ENCODE data around the gene FDXR. TPM values are rescaled to one million over a fixed set of nuclear protein-coding genes. Genes with fewer than 3 reads are reported as not detected.

Gene FDXR
- total RNA-seq, 4 donors from 2014 or later: 1.1 to 8.3 (median 6.0) TPM

DNA sequence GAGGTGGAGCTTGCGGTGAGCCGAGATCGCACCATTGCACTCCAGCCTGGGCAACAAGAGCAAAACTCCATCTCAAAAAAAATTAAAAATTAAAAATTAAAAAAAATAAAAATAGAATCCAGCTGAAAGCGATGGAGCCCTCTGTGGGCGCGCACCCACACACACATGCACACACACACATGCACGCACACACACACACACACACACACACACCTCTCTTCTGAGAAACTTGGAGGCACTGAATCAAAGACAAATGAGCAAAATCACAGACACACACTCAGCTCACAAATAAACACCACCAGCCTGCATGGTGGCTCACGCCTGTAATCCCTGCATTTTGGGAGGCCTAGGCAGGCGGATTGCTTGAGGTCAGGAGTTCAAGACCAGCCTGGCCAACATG, 30.2 kb upstream of the FDXR start:
- TF ChIP-seq CTCF (IDR thresholded peaks at IDR 0.05; ENCODE audit: low read depth): no peak

GRCh38 chr17:74901353-74902135, 28.8 kb upstream of the FDXR start:
- no peak for TF ChIP-seq CTCF (IDR thresholded peaks at IDR 0.05; ENCODE audit: low read depth)

DNA sequence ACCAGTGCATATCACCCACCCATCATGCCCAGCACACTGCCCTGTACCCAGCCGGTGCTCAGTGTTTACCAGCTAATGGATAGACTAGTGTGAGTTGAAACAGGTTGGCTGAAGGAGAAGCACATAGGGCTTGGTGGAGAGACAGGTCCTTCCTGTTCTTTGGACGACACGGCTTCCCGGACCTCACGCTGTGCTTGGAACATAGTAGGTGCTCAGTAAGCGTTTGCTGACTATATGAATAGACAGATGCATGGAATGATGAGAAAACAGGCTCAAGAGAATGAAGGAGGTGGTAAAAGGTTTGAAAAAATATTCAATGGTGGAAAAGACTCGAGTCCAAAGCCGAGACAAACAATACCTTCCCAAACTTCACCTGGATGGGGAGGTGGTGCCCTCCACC, 27.4 kb upstream of the FDXR start:
- no peak for TF ChIP-seq CTCF (IDR thresholded peaks at IDR 0.05; ENCODE audit: low read depth)

DNA sequence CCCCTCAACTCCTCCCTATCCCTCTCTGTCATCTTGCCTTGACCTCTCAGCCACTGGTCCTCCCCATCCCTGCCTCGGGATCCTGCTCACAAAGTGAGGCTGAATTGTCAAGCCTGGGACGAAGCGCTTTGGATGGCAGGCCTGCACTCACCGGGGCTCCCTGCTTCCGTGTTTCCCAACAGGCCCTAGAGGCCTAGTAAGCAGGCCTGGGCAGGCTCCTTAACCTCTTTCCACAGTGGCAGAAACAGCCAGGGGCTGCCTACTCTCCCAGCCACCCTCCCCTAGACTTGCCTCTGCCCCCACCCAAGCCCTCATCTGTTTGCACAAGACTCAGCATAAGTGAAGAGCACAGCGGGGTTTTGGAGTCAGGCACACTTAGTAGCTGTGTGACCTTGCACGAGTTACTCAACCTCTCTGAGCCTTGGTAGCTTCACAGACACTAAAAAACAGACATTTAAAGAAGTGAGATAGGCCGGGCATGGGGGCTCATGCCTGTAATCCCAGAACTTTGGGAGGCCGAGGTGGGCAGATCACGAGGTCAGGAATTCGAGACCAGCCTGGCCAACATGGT, 25.7 kb upstream of the FDXR start:
- TF ChIP-seq CTCF (IDR thresholded peaks at IDR 0.05; ENCODE audit: low read depth): no peak

DNA sequence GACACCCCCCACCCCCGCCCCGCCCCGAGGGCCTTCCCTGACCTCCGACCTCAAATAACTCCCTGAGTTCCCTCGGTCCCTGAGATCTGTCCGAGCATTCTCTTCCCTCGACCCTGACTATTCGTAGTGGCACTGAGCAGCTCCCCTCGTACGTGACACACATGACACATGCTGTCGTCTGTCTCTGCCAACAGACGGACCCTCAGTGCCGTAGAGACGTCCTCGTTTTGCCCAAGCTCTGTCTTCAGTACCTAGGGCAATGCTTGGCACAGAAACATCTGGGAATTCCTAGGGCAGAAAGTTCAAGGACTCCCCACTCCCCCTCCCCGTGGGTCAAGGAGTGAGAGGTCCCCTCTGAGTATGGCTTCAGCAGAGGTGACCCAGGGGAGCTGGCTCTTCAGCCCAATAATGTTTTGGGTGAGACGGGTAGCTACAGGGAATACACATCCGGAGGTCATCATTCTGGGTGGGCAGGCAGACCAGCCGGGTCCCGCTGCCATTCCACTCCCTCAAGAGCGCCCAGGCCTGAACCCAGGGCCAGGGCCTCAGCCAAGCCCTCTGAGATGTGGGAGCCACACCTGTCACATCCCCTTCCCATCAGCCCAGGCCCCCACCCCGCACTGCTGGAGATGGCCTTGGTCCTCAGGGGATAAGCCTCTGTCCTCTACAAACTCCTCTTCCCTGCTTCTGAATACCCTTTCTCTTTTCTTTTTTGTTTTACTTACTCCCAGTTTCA, 21.3 kb upstream of the FDXR start:
- no peak for TF ChIP-seq CTCF (IDR thresholded peaks at IDR 0.05; ENCODE audit: low read depth)

DNA sequence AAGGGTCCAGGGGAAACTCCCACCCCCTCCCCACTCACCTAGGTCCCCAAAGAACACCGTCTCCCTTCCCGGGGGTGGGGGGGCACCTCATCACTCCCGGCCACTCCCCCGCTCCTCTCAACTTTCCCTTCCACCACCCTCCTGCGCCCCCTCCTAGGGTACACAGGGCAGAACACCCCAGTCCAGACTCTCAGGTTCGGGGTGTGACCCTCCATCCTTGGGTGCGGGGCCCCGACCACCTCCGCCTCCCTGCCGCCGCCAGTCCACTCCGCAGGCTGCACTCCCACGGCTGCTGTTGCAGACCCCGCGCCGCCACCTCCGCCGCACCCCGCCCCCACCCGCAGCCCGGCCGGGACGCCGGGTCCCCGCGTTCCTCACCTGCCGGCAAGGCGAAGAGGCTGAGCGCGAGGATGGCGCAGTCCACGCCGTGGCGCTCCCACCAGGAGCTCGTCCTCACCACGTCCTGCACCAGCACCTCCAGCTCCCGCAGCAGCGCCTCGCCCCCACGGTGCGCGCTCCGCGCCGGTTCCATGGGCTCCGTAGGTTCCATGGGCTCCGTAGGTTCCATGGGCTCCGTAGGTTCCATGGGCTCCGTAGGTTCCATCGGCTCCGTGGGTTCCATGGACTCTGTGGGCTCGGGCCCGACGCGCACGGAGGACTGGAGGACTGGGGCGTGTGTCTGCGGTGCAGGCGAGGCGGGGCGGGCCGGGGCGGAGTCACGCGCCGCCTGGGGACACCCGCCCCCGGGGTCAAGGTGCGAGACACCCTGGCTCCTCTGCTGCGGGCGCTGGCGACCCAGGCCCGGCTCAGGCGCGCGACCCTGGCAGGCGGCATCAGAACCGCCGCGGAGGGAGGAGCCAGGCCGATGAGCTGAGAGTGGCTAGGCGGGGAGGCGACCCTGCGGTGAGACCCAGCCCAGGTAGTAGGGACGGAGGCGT, 20.4 kb upstream of the FDXR start, which contains the start of gene FADS6:
FADS6 (minus strand) TSS at position 660 of the 938 bp plus-strand sequence; CDS start at position 622, 38 bp downstream.
- TF ChIP-seq CTCF (IDR thresholded peaks at IDR 0.05; ENCODE audit: low read depth): no peak
